Kidney glomerular epithelial cell (primary cell): ENCODE results near the gene ATXN7L3.
"Not testable (repeated sequence)": the region's sequence is repeated elsewhere in the genome, so short reads cannot be mapped to it uniquely, and the experiment has no call there.

Experiments
- DNase-seq: peaks from one replicate; lab custom pipeline; 2025; lab: John Stamatoyannopoulos, UW

The ATXN7L3 gene, protein sequence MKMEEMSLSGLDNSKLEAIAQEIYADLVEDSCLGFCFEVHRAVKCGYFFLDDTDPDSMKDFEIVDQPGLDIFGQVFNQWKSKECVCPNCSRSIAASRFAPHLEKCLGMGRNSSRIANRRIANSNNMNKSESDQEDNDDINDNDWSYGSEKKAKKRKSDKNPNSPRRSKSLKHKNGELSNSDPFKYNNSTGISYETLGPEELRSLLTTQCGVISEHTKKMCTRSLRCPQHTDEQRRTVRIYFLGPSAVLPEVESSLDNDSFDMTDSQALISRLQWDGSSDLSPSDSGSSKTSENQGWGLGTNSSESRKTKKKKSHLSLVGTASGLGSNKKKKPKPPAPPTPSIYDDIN

DNA sequence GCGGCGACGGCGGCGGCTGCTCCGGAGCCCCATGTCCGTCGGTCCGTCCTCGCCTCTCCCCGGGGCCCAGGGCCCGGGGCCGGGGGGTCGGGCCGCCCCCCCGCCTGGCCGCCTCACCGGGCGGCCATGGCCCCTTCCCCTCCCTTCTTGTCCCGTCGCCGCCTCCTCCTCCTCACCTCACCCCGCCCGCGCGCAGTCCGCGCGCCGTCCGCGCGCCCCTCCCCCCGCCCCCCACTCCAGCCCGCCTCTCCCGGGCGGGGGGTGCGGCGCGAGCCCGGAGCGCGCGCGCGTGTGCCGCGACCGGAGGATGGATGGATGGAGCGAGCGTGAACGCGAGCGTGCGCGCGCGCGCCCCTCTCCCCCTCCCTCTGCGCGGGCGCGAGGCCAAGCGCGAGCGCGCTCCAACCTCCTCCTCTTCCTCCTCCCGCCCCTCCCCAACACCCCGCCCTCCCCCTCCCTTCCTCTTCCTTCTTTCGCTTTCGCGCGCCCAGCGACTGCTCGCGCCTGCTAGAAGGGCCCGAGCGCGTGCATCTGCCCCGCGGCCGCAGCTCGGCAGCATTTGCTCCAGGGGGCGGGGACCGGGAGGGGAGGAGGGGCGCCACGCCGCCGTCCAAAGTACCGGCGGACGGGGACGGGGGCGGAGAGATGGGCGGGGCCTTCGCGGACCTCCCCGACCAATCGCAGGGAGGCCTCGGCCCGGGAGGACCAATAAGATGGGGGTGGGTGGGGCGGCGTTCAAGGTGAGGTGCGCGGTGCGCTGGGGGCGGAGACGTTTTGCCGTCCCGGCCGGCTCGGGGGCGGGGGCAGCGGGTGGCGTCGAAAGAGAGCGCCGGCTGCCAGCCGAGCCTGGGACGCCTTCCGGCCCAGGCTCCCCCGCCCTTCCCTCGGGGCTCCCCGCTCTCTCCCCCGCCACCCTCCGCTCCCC is at the start of gene ATXN7L3:
TSS of gene ATXN7L3 (minus strand) at position 332 of the 925 bp plus-strand sequence. CDS start 1,814 bp downstream, outside the sequence.
- DNase-seq, result peak; percentile 96

DNA sequence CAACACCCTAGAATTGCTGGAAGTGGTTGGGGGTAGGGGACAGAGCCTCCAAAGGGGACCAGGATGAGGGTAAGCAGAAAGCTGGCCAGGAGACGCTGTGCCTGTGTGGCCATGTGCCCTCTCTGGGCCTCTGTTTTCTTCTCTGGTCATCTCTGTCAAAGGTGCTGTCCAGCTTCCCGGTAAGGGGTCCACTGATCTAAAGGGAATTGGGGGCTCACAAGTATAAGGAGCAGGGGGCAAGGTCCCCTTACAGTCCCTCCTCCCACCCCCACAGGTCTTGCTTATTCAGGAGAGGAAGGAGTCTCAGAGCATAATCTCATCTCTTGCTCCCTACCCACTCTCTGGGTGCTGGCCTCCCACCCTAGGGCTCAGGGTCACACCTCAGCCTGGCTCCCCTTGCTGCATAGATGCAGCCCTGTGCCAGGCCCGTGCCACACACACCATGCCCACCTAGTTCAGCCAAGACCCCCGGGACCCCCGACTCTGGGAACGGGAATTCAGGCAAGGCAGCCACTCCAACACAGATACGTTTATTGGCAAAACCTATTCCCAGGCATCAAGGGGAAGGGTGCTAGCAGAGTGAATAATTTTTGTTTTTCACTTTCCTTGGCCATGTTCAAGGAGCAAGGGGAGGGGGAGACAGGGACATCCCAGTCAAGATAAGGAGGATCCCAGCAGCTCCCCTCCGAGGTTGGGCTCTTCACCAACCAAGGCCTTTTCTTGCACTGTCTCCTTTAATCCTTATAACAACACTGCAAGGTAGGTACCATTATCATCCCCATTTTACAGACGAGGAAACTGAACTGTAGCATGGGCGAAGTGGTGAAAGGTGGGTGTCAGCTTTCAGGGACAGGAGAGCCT is 48.4 kb upstream of the ATXN7L3 start:
- no peak for DNase-seq

DNA sequence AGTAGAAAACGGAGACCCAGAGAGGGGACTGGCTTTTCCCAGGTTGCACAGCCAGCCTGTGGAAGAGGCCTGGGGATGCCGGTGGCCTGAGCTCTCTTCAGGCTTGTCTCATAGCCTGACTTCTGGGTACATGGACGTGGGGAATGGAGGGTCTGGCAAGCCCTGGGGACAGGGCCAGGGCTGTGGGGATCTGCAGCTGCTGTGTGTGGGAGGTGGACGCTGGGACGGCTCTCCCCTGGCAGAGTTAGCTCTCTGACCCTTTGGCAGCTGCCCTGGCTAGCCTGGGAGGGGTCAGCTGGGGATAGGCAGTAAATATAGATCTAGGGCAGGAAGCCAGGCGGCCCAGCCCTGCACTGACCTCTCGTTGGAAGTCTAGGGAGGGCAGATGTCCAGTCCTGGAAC is 47.8 kb upstream of the ATXN7L3 start:
- DNase-seq, result no peak

DNA sequence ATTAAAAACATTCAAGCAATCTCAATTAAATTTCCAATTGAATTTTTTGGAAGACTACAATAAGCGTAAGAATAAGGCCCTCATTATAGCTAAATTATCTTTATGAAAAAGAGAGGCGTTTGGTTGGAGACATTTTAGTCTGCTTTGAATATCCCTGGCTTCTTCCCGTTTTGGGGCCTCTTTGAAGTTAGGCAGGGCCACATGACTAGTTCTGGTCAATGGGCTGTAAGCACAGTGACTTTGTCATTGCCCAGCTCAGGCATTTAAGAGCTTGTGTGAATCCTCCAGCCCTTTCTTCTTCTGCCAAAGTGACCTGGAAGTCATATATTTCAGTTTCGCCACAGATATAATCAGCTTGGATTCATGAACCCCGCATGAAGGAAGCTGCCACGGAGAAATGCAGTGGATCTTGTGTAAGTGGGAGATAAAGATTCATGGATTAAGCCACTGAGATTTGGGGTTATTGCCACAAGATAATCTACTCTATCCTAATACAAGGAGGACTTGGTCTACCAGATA is 41.5 kb upstream of the ATXN7L3 start:
- no peak for DNase-seq

DNA sequence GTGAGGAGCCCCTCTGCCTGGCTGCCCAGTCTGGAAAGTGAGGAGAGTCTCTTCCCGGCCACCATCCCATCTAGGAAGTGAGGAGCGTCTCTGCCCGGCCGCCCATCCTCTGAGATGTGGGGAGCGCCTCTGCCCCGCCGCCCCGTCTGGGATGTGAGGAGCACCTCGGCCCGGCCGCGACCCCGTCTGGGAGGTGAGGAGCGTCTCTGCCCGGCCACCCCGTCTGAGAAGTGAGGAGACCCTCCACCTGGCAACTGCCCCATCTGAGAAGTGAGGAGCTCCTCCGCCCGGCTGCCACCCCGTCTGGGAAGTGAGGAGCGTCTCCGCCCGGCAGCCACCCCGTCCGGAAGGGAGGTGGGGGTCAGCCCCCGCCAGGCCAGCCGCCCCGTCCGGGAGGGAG is 38.2 kb upstream of the ATXN7L3 start:
- DNase-seq, result not testable (repeated sequence)

DNA sequence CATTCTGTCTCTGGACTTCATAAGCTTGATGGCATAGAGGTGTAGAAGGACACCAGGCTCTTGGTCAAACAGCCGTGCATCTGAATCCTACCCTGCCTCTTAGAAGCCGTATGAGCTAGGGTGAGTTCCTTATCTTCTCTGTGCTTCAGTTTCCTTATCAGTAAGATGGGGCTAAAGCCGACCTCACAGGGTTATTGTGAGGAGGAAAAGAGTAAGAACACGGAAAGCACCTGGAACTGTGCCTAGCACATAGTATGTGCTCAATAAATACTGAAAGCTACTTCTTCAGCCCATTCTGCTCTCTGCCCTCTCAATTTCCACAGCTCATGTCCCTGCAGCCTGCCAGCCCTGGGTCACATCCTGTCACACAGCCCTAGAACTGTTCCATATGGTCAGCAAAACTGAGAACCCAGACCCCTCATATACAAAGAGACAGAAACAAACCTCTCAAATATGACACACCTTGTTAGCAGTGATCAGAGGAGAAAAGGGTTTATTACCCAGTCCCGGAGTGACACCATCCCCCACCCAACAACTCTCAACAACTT is 36.8 kb upstream of the ATXN7L3 start:
- no peak for DNase-seq

DNA sequence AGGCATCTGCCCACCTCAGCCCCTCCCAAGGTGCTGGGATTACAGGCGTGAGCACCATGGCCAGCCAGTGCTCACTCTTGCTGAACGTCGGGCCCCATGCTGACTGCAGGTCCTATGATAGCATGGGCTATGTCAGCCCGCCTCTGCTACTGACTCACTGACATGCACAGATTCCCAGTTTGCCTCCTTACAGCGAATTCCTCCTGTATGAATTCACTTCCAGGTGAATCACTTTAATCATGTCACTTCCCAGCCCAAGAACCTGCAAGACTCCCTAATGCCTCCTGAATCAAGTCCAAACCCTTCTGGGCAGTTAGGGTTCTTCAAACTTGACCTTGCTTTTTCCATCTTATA is 35.9 kb upstream of the ATXN7L3 start:
- DNase-seq, result peak; percentile 98

DNA sequence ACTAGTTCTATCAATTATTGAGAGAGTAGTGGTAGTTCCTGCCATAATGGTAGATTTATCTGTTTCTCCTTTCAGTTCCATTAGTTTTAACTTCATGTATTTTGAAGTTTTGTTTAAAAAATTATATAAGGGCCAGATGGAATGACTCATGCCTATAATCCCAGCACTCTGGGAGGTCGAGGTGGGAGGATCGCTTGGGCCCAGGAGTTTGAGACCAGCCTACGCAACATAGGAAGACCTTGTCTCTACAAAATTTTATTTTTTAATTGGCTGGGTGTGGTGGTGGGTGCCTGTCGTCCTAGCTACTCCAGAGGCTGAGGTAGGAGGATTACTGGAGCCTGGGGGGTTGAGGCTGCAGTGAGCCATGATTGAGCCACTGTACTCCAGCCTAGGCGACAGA is 33.9 kb upstream of the ATXN7L3 start:
- DNase-seq, result no peak

DNA sequence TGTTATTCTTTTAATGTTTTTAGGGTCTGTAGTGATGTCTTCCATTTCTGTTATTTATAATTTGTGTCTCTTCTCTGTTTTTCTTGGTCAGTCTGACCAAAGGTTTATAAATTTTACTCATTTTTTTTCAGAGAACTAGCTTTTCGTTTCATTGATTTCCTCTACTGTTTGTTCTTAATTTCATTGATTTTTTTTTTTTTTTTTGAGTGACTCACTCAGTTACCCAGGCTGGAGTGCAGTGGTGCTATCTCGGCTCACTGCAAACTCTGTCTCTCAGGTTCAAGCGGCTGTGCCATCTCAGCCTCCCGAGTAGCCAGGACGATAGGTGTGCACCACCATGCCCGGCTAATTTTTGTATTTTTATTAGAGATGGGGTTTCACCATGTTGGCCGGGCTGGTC is 32.4 kb upstream of the ATXN7L3 start:
- DNase-seq, result no peak

DNA sequence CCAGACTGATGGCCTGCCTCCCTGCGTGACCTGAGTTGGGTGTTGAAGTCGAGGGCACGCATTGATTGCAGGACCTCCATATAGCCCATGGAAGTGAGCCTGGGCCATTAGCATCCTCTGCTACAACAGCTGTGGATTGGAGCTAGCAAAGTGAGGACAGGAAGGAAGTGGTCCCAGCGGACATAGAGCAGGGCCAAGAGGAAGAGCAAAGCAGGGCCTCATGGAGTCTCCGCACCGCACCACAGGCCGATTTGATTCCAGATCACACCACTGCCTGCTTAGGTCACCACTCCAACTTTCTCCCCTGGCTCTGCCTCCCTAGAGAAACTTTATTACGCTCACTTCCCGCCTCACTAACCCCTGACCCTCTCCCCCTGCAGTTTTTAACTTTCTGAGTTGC is 30.5 kb upstream of the ATXN7L3 start:
- DNase-seq, result no peak

DNA sequence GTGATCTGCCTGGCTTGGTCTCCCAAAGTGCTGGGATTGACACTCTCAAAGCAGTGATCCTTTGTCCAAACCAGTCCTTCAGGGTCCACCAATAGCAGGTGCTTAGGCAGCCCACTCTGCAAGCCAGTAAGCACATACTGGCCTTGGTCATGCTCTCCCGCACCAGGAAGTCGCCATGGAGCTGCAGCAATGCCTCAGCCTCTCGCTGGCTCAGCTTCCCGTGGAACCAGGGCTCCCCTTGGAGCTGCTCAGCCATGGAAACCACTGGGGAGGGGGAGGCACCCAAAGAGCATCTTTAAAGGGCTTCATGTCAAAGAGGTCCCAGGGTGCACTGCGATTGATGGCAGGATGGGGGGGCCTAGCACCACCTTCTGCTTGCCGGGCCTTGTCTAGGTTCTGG is 29.4 kb upstream of the ATXN7L3 start:
- DNase-seq, result no peak

DNA sequence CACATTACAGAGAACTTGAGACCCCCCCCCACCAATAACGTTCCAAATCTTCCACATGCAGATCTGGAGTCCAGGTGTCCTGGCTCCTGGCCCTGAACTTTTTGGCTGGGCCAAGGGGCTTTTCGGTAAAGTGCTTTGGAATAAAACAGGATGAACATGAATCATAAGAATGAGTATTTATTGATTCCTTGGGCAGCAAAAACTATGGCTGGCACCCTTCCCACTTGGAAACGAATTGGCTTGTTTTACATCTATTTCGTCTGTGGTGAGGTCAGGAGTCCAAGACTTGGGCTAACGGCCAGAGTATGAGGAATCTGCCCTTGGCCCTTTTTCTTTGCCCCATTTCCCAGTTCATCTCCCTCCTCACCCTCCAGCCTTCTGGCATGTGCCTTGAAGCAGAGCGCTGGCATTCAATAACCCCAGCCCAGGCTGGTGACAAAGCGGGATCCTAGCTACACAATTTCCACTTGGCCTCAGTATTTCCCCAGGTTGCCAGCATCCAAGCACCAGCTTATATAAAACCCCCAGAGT is 23.9 kb upstream of the ATXN7L3 start:
- no peak for DNase-seq

DNA sequence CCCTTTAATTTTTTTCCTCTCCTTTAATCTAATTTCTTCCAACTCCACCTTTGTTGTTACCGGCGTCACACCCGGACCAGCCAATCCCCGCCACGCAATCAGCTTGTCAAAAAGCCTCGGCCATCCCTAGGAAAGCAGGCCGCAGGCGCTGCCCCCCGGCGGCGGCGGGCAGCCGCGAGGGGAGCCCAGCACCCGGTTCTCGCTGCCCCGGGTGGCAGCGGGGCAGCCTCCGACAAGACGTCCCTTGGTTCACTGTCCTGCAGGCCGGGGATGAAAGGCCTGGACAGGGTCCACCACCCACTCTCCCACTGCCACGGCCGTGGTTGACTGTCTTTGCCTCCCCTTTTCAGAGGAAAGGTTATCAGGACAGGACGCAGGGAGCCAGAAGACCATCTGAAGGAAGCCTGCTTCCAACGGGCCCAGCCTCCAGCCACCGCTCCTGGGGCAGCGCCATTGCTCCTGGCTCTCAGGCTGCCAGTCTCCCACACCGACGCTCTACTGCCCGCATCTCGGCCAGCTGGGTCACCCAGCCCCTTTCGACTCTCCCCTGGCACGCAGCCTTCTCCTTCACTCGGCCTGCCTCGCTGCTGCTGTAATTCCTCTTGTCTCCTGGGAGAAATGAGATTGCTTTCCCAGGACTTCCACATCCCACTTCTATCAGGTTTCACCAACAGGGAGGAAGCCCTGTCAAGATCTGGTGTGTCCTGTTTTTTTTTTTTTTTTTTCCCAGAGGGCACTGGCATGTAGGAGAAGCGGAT is 22.6 kb upstream of the ATXN7L3 start:
- DNase-seq, result peak; percentile 70

DNA sequence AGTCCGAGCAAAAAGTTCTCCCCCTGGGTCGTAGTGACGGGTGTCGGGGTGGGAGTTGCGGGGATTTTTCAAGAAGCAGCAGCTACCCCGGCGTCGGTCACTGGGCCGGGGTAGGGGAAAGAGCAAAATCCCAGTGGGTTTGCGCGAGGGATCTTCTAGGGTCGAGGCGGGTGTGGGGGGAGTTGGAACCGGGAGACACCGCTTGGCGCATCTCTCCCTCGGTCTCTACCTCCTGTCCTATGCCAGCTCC is 22.1 kb upstream of the ATXN7L3 start:
- DNase-seq, result no peak

DNA sequence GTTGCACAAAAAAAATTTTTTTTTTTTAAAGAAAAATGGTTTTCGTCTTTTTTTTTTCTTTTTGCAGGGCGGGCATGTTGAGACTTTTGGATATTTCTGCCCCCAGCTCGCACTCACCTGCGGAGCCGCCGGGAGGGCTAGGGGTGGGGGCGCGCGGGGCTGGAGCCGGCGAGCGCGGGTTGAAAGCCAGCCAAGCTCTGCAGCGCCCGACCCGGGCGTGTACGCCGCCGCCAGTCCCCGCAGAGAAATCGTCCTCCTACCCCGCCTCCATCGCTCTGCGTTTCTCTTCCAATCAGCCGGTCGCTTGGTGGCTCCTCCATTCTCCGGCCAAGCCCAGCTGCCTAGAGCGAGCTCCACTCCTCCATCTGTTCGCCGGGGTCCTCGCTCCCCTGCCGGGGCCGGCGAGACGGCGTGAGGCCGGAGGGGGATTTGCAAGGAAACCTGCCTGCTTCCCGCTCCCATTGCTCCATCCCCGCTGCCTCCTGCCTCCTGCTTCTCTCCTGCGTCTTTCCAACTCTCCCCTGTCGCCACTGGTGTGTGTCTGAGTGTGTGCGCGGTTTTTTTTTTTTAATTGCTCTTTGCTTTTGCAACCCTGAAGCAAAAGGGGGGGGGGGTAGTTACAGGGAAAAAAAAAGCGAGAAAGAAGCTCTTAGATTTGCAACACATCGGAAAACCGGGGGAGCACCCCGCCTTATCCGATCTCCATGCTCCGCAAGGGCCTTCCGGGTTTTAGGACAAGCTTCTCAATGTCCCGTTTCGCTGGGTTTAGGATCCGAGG is 21.6 kb upstream of the ATXN7L3 start:
- peak; percentile 47 for DNase-seq

DNA sequence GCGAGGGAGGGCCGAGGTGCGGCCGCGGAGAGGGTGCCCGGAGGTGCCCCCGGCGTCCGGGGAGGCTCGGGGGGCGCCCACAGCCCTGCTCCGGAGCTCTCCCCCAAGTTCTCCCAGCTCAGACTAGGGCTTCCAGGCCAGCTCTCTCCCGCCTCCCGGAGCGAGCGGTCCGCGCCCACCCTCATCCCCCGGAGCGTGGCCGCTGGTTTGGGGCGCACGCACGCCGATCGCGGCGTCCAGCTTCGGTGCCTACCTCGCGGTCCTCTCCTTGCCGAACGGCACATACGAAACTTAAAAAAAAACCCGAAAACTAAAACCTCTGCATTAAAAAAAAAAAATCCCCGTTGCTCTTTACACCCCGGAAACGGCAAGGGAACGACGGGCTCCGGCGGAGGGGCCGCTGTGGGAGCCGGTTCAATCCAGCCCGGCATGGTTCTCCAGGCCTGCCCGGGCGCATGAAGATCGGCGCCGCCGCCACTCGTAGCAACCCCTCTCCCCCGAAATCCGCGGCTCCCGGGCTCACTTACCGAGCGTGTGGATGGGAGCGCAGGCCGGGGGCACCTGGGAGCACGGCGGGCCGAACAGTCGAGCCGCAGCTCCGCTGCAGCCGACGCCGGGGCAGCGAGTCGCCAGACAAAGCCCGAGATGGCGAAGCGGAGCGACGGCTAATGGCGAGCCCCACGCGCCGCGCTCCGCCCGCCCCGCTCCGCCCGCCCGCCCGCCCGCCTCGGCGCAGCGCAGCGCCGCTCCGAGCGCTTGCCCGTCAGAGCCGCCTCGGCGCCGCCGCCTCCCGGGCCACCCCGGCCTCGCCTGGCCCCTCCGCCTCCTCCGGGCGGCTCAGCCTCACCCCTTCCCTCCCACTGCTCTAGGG is 20.8 kb upstream of the ATXN7L3 start:
- DNase-seq, result no peak

DNA sequence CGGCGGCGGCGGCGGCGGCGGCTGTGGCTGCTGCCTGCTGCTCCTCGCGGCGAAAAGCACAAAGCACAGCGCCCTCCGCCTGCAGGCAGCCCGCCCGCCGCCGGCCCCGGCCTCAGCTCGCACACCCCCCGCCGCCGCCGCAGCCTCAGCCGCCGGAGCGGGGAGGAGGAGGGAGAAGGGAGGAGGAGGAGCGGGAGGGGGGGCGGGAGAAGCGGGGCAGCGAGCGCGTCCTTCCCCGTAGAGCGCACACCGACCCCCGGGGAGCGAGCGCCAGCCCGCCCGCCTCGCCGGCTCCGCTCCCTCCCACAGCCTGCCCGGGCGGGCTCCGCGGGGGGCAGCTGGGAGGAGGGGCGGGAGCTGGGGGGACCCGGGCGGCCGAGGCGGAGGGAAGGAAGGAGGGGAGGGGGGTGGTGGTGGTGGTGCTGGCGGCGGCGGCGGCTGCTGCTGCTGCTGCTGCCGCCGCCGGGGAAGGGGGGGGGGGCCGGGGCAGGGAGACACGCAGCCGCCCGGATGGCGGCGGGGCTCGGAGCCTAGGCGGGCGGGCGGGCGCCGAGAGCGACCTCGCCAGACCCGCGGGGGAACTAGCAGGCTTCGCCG is 20.0 kb upstream of the ATXN7L3 start, which contains the start of gene UBTF:
TSS of gene UBTF (minus strand) at position 60 of the 597 bp plus-strand sequence. CDS start 1,446 bp downstream, outside the sequence.
- DNase-seq, result peak; percentile 19

DNA sequence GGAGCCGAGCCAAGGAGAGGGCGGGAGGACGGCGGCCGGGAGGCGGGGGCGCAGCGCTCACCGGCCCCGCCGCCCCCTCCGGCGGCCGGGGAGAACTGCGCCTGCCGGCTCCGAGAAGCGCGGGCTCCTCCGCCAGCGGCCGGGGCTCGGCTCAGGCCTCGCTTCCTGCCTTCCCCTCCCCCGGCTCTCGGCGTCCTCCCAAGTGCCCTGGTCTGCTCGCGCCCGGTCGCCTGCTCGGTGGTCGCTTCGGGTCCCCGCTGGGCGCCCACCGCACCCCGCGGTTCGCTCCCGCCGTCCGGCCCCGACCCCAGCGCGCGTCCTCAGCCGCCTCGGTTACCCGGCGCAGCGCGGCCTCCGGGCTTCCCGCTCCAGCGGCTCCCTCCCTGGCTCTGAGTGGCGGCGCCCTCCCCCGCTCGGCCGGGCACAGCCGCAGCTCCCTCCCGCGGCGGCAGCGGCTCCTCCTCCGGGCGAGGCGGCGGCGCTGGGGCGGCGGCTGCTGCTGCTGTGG is 19.5 kb upstream of the ATXN7L3 start:
- DNase-seq, result peak; percentile 22
